ENCODE results near the gene RGS3.

RGS3 gene

GRCh38 chr9:113563826-113564497, 100.4 kb downstream of the RGS3 start:
- Mint-ChIP-seq H3K4me3 (no peak overlapping the region), H3K36me3 (ENCODE audit: low read depth) (no peaks in the 10 kb centered on the region), H3K4me1 (ENCODE audit: low read depth) (peaks cover 15% of the 10 kb centered on the region), H3K9me3 (no peaks in the 10 kb centered on the region), H3K27me3 (ENCODE audit: low read depth) (no peaks in the 10 kb centered on the region), H3K27ac (no peak overlapping the region)

- Mint-ChIP-seq H3K27me3 (ENCODE audit: low read depth) (no peaks in the 10 kb centered on the region), H3K4me1 (ENCODE audit: low read depth) (peaks cover 15% of the 10 kb centered on the region), H3K4me3 (no peak overlapping the region), H3K36me3 (ENCODE audit: low read depth) (no peaks in the 10 kb centered on the region), H3K27ac (no peak overlapping the region), H3K9me3 (no peaks in the 10 kb centered on the region)
These were observed 101.1 kb downstream of the RGS3 start for GRCh38 chr9:113564498-113565237.

GRCh38 chr9:113566016-113566711, 102.6 kb downstream of the RGS3 start:
- no peaks in the 10 kb centered on the region for H3K27me3 Mint-ChIP-seq (ENCODE audit: low read depth)
- H3K9me3 Mint-ChIP-seq, result no peaks in the 10 kb centered on the region
- H3K4me1 Mint-ChIP-seq (ENCODE audit: low read depth), result peaks cover 7% of the 10 kb centered on the region
- no peaks in the 10 kb centered on the region for H3K36me3 Mint-ChIP-seq (ENCODE audit: low read depth)
- H3K27ac Mint-ChIP-seq, result no peak overlapping the region
- H3K4me3 Mint-ChIP-seq, result no peak overlapping the region

- Mint-ChIP-seq H3K4me3 (no peak overlapping the region), H3K27me3 (ENCODE audit: low read depth) (no peaks in the 10 kb centered on the region), H3K27ac (no peak overlapping the region), H3K36me3 (ENCODE audit: low read depth) (no peaks in the 10 kb centered on the region), H3K9me3 (no peaks in the 10 kb centered on the region), H3K4me1 (ENCODE audit: low read depth) (peaks cover 7% of the 10 kb centered on the region)
These were observed 103.2 kb downstream of the RGS3 start for GRCh38 chr9:113566712-113567071.

- Mint-ChIP-seq H3K4me1 (ENCODE audit: low read depth) (peaks cover 9% of the 10 kb centered on the region), H3K36me3 (ENCODE audit: low read depth) (no peaks in the 10 kb centered on the region), H3K27ac (no peak overlapping the region), H3K27me3 (ENCODE audit: low read depth) (no peaks in the 10 kb centered on the region), H3K9me3 (no peaks in the 10 kb centered on the region), H3K4me3 (no peak overlapping the region)
These were observed 104.0 kb downstream of the RGS3 start for GRCh38 chr9:113567361-113568080.

- no peak overlapping the region for H3K4me3 Mint-ChIP-seq
- peaks cover 9% of the 10 kb centered on the region for H3K4me1 Mint-ChIP-seq (ENCODE audit: low read depth)
- no peaks in the 10 kb centered on the region for H3K36me3 Mint-ChIP-seq (ENCODE audit: low read depth)
- H3K27me3 Mint-ChIP-seq (ENCODE audit: low read depth), result no peaks in the 10 kb centered on the region
- no peak overlapping the region for H3K27ac Mint-ChIP-seq
- no peaks in the 10 kb centered on the region for H3K9me3 Mint-ChIP-seq
These were observed 104.5 kb downstream of the RGS3 start for GRCh38 chr9:113568081-113568435.

- H3K4me3 Mint-ChIP-seq, result no peak overlapping the region
- no peaks in the 10 kb centered on the region for H3K36me3 Mint-ChIP-seq (ENCODE audit: low read depth)
- H3K9me3 Mint-ChIP-seq, result no peaks in the 10 kb centered on the region
- H3K27ac Mint-ChIP-seq, result no peak overlapping the region
- peaks cover 9% of the 10 kb centered on the region for H3K4me1 Mint-ChIP-seq (ENCODE audit: low read depth)
- no peaks in the 10 kb centered on the region for H3K27me3 Mint-ChIP-seq (ENCODE audit: low read depth)
These were observed 105.2 kb downstream of the RGS3 start for GRCh38 chr9:113568571-113569321.

GRCh38 chr9:113569472-113570060, 106.0 kb downstream of the RGS3 start:
- H3K4me3 Mint-ChIP-seq, result no peak overlapping the region
- H3K4me1 Mint-ChIP-seq (ENCODE audit: low read depth), result peaks cover 17% of the 10 kb centered on the region
- H3K36me3 Mint-ChIP-seq (ENCODE audit: low read depth), result no peaks in the 10 kb centered on the region
- no peaks in the 10 kb centered on the region for H3K27me3 Mint-ChIP-seq (ENCODE audit: low read depth)
- no peaks in the 10 kb centered on the region for H3K9me3 Mint-ChIP-seq
- no peak overlapping the region for H3K27ac Mint-ChIP-seq

GRCh38 chr9:113570106-113570505, 106.6 kb downstream of the RGS3 start:
- H3K27me3 Mint-ChIP-seq (ENCODE audit: low read depth), result no peaks in the 10 kb centered on the region
- no peak overlapping the region for H3K27ac Mint-ChIP-seq
- H3K9me3 Mint-ChIP-seq, result no peaks in the 10 kb centered on the region
- H3K36me3 Mint-ChIP-seq (ENCODE audit: low read depth), result no peaks in the 10 kb centered on the region
- peaks cover 16% of the 10 kb centered on the region for H3K4me1 Mint-ChIP-seq (ENCODE audit: low read depth)
- no peak overlapping the region for H3K4me3 Mint-ChIP-seq

GRCh38 chr9:113570749-113571711, 107.5 kb downstream of the RGS3 start:
- Mint-ChIP-seq H3K9me3 (no peaks in the 10 kb centered on the region), H3K36me3 (ENCODE audit: low read depth) (no peaks in the 10 kb centered on the region), H3K27ac (no peak overlapping the region), H3K27me3 (ENCODE audit: low read depth) (no peaks in the 10 kb centered on the region), H3K4me1 (ENCODE audit: low read depth) (peaks cover 12% of the 10 kb centered on the region), H3K4me3 (no peak overlapping the region)

GRCh38 chr9:113572076-113572861, 108.7 kb downstream of the RGS3 start:
- Mint-ChIP-seq H3K27me3 (ENCODE audit: low read depth) (no peaks in the 10 kb centered on the region), H3K4me3 (no peak overlapping the region), H3K36me3 (ENCODE audit: low read depth) (no peaks in the 10 kb centered on the region), H3K27ac (no peak overlapping the region), H3K9me3 (no peaks in the 10 kb centered on the region), H3K4me1 (ENCODE audit: low read depth) (peaks cover 12% of the 10 kb centered on the region)

- H3K27ac Mint-ChIP-seq, result no peak overlapping the region
These were observed 109.8 kb downstream of the RGS3 start for GRCh38 chr9:113573046-113573958.

More at GRCh38 chr9:113573046-113573958, 109.8 kb downstream of the RGS3 start:
- Mint-ChIP-seq H3K27me3 (ENCODE audit: low read depth) (no peaks in the 10 kb centered on the region), H3K4me1 (ENCODE audit: low read depth) (peaks cover 21% of the 10 kb centered on the region), H3K9me3 (no peaks in the 10 kb centered on the region), H3K36me3 (ENCODE audit: low read depth) (no peaks in the 10 kb centered on the region), H3K4me3 (no peak overlapping the region)

Data from T-helper 1 cell treated with Interleukin-12 subunit alpha and Interleukin-12 subunit beta and Interleukin-4 antibody, amounts not matched to agents 30 μg/mL and 1 μg/mL, for 36 hours (primary cell).